HCEC 1CT (cell line): ENCODE results near the gene PLOD1.
"Not testable (repeated sequence)": the region's sequence is repeated elsewhere in the genome, so short reads cannot be mapped to it uniquely, and the experiment has no call there.

Source experiments
- DNase-seq: peaks from one replicate; pipeline ENCODE4 v3.0.0-alpha.2; 2017

The PLOD1 gene

DNA sequence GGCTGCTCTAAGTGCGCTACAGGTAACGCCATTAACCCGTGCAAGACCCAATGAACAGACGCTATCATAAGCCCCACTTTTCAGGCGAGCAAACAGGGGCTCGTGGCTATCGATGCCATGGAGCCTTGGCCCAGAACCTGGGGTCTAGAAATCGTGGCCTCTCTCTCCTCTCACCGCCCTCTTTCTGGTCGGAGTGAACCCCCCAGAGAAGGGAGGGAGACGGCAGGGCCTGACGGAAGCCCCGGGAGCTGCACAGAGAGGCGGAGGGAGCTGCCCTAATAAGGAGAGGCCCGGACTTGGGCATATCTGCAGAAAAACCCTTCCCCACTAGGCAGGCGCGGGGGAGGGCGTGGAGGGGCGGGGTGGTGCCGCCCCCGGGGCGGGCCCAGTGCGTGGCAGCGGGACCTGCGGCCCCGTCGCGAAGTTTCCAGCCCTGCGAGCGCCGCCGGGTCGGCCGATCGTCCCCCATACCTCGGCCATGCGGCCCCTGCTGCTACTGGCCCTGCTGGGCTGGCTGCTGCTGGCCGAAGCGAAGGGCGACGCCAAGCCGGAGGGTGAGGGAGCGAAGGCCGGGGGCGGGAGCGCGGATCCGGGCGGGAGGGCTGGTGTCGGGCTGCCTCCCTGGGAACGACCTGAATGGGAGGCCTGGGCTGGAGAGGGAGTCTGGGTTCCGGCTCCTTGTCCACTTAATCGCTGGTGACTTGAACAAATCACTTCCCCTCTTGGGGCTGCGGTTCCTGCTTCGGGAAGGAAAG, at the start of gene PLOD1:
TSS of gene PLOD1 (plus strand) at position 416 of the 755 bp plus-strand sequence. CDS start at position 479, 63 bp downstream.
- peak; percentile 89 for DNase-seq

DNA sequence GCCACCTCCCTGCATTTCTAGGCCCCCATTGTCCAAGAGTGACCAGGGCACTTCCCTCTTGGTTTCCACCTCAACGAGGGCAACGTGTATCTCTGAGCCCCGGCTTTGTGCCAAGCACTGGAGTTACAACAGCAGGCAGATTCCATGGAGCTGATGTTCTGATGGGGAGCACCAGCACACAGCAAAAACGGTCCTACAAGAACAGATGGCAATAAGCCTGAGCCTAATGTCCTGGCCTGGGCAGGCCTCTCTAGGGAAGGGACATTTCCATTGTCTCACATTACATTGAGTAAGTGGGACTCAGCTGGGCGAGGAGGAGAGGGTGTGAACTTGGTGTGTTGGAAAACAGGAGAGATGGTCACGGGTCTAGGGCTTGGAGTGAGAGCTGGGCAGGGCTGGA, 48.6 kb upstream of the PLOD1 start:
- no peak for DNase-seq

DNA sequence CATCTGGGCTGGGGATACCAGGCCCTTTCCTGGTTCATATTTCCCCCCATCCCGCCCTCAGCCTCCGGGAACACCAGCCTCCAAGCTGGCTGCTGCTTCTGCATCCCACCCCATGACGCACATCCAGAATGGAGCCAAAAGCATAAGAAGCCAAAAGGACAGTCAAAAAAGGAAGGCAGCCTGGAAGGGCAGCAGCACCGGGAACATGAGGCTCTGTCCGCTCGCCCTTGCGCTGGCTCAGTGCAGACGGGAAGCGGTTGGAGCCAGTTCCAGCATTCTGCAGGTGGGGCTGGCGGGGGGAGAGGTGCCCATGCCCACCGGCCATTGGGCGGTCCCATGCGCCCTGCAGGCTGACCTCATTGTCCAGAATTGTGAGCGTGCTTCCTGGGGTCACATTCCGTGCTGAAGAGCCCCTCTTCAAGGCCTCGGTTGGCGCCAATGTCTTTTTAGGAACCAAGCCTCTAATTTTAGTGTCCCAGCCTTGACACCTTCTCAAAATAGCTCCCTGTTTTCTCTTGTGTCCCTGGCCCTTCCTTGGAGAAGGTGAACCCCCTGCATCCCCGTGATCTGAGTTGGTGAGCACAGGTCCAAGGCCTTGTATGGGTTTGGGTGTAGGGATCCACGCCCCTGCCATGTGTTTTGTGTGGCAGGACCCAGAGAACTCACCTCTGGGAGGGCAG, 47.4 kb upstream of the PLOD1 start:
- DNase-seq: no peak

DNA sequence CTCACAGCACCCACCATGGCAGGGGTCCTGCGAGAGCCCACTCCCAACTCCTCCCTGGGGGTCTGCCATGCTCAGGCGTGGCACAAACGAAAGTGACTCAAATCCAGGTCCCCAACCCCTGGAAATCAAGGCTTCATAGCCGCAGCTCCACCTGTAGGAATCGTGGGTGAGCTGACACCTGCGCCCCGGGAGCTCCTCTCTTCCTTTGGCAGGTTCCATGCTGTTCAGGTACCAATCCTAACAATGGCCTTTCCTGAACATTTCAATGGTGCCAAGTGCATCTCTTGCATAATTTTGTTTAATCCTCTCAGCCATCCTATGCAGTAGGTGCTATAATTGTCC, 46.9 kb upstream of the PLOD1 start:
- no peak for DNase-seq

DNA sequence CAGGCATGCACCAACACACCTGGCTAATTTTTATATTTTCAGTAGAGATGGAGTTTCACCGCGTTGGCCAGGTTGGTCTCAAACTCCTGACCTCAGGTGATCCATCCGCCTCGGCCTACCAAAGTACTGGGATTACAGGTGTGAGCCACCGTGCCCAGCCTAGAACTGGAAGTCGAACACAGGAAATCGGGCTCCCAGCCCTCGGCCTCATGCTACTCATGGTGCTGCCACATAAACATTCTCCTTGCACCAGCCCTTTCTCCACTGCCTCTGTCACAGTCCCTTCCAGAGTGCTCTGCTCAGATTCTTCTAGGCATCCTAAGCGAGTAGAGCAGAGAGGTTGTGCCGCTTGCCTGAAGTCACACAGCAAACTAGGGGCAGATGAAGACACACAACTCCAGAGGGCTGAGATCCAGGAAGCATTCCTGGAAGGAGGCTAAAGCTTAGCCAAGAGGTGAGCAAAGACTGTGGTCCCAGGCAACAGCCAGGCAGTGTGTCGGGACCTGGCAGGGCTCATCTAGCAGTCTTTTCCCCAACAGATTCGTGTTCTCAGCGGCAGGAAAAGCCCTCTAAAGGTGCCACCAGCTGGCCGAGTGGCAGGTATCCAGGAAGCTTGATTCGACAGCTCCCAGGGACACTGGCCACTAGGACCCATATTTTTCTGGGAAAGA, 46.2 kb upstream of the PLOD1 start:
- DNase-seq: no peak

DNA sequence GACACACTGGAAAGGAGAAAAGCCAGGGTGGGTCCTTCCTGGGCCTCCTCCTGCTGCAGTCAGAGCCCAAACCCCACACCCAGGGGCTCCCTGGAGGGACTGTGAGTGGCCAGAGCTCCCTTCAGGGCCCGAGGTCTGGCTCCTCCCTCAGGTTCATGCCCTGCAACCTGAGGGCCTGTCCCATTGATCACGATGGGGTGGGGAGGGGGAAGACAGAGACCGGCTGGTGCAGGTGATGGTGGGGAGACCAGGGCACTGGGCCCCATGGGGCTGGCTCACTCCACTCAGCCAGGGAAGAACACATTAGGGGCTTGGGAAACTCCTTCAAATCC, 45.7 kb upstream of the PLOD1 start:
- no peak for DNase-seq

DNA sequence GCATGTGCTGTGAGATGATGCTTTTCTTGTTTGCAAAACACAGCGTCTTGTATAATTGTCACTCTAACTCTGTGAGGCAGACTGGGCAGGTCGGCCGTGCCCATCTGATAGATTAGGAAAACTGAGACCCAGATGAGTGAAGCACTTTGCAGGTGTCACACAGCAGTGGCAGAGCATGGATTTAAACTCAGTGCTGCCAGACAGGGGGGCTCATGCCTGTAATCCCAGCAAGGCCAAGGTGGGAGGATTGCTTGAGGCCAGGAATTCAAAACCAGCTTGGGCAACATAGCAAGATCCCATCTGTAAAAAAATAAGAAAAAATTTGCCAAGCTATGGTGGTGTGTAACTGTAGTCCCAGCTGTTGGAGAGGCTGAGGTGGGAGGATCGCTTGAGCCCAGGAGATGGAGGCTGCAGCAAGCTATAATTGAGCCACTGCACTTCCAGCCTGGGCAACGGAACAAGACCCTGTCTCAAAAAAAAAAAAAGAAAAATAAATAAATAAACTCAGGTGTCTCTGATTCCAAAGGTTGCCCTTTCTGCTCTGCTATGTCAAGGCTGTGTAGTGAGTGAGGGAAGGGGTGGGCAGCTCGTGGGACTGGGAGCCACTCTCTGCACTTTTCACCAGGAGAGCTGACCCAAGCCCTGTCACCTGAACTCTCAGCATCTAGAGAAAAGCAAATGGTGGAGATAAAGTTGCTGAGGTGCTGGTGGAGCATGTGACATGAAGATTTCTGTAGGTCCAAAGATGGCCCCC, 42.9 kb upstream of the PLOD1 start:
- DNase-seq: no peak

DNA sequence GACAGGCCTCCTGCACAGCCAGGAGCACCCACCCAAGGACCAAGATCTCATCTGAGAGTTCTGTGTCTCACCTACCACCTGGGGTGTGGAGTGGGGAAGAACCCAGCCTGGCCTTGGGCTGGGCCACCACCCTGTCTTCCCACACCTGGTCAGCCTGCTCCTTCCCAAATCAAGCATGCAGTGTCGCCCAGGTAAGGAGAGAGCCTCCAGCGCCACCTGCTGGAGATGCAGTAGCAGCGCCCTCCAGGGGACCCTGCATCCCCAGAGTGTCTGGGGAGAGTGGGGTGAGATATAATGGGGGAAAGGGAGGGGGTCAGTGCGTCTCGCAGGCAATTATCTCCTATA, 40.6 kb upstream of the PLOD1 start:
- peak; percentile 31 for DNase-seq

DNA sequence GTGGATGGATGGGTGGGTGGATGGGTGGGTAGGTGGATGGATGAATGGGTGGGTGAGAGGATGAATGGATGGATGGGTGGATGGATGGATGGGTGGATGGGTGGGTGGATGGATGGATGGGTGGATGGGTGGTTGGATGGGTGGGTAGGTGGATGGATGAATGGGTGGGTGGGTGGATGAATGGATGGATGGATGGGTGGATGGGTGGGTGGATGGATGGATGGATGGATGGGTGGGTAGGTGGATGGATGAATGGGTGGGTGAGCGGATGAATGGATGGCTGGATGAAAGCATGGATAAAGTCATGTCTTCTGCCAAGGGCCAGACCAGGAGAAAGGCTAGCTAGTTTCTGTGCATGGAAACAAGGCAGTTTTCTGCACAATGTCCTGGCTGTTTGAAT, 40.0 kb upstream of the PLOD1 start:
- DNase-seq: not testable (repeated sequence)

DNA sequence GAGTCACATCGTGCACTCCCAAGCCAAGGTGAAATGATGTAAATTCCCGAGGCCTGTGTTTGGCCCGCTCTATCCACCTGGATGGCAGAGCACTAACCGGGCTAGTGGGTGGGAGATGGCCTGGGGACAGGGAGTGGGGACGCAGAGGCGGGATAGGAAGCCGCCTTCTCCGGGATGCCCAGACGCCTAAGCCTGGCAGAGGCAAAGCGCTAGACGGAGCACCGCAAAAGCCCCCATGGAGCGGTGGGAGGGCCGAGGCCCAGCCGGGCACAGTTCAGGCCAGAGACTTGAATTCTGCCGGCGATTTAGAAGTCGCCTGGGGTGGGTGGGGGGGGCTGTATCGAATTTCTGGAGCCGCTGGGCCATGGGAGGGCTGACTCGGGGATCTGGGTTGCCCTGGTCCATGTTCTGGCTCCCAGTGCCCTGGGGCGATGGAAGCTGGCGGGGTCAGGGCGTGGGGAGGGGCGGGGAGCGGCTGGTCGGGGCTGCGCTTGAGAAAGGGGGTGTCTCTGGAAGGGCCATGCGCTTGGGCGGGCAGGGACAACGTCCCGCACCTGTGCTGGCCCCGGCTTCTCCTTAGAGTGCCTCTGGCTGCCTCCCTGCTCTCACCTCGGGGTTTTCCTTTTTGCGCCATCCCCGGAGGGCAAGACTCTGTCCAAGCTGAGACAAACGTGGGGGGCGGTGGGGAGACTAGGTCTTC, 36.3 kb upstream of the PLOD1 start:
- no peak for DNase-seq

DNA sequence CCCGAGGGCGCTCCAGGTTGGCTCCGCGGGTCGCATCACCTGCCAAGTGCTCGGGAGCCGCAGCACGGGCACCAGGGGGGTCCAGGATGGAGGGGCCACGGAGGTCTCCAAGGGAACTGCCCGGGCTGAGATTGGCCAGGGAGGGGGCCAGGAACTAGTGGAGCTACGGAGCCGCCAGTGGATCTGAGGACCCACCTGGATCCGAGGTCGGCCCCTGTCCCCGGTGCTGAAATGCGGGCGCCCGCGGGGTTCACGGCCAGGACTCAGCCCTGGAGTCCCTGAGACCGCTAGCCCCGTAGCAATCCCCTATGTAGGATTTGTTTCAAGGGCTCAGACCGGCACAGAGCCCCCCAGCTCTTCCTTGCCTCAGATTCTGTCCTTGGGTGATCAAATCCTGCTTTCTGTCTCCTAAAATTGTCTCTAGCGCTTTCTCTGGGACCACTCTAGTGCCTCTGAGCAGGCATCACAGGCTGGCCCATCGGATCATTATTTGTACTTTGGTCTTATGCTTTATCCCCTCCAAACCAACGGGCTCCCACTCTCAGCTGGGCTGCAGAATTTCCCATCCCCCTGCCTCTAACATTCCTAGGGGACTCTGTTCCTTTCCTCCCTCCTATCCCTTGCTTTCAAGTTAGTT, 35.6 kb upstream of the PLOD1 start:
- DNase-seq: no peak

DNA sequence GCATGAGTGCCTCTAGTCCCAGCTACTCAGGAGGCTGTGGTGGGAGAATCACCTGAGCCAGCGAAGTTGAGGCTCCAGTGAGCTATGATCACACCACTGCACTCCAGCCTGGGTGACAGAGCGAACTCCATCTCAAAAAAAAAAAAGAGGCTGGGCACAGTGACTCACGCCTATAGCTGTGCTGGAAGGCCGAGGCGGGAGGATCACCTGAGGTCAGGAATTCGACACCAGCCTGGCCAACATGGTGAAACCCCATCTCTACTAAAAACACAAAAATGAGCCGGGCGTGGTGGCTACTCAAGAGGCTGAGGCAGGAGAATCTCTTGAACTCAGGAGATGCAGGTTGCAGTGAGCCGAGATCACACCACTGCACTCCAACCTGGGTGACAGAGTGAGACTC, 33.1 kb upstream of the PLOD1 start:
- DNase-seq: not testable (repeated sequence)

DNA sequence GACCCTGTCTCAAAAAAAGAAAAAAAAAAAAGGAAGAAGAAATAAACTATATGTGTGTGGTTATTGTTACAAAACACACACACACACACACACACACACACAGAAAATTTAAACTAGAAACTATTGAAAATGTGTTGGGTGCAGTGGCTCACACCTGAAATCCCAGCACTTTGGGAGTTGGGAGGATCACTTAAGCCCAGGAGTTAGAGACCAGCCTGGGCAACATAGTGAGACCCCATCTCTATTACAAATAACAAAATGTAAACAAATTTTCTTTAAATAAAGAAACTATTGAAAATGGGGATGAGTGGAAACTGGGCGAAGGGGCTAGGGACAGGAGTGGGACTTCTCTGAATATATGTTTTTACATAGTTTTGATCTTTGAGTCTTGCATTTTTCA, 31.3 kb upstream of the PLOD1 start:
- no peak for DNase-seq

DNA sequence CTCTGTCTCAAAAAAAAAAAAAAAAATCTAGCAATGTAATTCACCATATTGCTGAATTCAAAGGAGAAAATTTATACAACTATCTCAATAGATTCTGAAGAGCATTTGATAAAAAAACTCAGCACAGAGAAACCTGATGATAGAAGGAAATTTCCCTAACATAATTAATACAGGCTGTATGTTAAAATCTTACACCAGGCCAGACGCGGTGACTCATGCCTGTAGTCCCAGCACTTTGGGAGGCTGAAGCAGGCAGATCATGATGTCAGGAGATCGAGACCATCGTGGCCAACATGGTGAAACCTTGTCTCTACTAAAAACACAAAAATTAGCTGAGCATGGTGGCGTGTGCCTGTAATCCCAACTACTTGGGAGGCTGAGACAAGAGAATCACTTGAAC, 30.4 kb upstream of the PLOD1 start:
- DNase-seq: peak; percentile 17

DNA sequence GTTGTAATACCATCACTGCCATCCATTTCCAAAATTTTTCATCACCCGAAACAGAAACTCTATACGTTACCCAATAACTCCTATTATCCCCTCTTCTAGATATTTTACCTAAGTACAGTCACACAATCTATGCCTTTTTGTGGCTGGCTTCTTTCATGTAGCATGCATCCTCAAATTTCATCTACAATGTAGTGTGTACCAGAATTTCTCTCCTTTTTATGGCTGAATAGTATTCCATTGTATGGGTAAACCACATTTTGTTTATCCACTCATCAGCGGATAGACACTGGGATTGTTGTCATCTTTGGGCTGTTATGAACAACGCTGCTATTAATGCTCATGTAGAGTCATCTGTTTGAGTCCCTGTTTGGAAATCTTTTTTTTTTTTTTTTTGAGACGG, 29.5 kb upstream of the PLOD1 start:
- DNase-seq: no peak

DNA sequence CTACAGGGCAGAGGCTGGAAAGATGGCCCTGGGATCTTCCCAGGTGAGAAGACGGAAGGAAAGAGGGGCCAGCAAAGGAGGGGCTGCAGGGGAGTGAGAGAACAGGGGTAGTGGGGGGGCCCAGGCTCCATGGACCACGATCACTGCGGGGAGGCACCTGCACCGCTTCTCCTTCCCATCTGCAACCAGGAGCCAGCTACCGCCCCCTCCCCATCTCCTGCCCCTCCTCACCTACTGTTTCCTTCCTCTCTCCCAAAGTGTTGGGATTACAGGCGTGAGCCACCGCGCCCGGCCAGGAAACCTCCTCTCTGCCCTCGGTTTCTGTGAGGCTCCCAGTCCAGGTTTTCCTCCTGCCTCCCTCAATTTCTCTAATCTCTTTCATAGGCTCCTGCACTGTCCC, 27.6 kb upstream of the PLOD1 start:
- DNase-seq: no peak

DNA sequence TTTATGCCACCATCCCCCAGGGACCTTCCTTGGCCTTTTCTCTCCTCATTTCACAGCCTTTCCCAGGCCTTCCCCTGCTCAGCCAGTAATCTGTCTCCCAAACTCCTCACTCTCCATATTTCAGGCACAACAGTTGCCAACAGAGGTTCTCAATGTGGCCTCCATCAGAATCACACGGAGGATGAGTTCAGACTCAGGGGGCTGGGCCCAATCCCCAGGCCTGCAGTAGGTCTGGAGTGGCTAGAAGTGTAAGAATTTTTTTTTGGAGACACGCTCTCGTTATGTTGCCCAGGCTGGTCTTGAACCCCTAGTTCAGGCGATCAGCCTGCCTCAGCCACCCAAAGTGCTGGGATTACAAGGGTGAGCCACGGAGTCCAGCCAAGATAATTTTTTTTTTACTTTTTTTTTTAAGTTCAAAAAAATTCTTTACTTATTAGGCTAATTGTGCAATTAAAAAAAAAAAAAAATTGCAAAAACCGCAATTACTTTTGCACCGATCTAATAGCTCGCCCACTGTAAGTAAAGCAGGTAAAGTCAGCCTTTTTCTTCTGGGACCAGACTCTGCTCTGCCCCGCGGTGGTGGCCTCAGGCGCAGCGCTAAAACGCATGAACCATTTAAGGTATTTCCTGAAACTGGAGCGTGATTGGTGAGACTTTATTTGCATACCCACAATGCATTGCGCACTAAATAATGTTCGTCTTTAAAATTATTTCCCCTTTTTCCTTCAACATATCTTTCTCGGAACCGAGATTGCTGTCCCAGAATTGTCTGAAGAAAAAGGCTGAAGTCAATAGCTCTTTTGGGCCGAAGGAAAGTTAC, 27.0 kb upstream of the PLOD1 start:
- DNase-seq: peak; percentile 95

DNA sequence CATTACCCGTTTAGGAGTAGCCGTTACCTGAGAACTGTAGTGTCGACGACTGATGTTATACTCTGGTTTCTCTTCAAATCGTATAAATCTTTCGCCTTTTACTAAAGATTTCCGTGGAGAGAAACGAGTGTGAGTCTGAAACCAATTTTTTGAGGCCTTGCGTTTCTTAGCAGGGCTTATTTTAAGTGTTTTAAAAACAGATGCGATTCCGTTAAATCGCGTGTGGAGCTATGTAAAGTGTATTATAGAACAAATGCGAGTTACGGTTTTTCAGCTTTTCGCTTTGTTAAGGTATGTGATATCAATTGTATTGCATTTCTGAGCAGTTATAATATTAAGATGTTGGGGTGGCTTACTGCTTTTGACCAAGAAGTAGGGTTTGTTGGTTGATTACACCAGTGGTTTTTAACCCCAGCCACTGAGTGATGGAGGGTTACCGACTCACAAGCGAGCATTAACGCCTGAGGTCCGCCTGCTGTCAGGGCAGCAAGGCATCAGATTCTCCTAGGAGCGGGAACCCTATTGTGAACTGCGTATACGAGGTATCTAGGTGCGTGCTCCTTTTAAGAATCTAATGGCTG, 26.3 kb upstream of the PLOD1 start:
- peak; percentile 100 for DNase-seq

DNA sequence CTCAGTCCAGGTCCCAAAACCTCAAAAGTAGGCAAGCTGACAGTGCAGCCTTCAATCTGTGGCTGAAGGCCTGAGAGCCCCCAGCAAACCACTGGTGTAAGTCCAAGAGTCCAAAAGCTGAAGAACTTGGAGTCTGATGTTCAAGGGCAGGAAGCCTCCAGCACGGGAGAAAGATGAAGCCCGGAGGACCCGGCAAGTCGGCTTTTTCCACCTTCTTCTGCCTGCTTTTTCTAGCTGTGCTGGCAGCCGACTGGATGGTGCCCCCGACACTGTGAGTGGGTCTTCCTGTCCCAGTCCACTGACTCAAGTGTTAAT, 23.6 kb upstream of the PLOD1 start:
- DNase-seq: not testable (repeated sequence)

DNA sequence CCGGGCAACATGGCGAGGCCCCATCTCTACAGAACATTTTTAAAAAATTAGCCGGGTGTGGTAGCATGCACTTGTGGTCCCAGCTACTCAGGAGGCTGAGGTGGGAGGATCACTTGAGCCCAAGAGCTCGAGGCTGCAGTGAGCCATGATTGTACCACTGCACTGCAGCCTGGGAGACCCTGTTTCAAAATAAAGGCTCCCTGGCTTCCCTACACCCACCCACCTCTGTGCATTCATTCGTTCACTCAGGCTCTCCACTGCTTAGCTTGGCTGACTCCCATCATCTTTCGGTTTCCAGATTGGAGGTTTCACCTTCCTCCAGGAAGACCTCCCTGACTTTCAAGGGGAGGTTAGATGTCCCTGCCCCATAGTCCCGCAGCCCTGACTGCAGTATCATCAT, 22.5 kb upstream of the PLOD1 start:
- no peak for DNase-seq

DNA sequence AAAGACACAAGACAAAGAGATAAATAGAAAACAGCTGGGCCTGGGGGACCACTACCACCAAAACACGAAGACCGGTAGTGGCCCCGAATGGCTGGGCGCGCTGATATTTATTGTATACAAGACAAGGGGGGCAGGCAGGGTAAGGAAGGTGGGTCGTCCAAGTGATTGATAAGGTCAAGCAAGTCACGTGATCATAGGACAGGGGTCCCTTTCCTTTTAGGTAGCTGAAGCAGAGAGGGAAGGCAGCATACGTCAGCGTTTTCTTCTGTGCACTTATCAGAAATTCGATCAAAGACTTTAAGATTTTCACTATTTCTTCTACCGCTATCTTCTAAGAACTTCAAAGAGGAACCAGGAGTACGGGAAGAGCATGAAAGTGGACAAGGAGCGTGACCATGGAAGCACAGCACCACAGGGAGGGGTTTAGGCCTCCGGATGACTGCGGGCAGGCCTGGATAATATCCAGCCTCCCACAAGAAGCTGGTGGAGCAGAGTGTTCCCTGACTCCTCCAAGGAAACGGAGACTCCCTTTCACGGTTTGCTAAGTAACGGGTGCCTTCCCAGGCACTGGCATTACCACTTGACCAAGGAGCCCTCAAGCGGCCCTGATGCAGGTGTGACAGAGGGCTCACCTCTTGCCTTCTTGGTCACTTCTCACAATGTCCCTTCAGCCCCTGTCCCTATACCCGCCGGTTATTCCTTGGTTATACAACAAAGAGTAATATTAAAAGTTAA, 21.9 kb upstream of the PLOD1 start:
- DNase-seq: not testable (repeated sequence)
